CD4-positive, alpha-beta T cell treated with Interleukin-6 for 4 hours (primary cell): ENCODE results near the gene IZUMO2.
"Not testable (repeated sequence)": the region's sequence is repeated elsewhere in the genome, so short reads cannot be mapped to it uniquely, and the experiment has no call there.

Source experiments
- DNase-seq: peaks from one replicate; pipeline ENCODE4 v3.0.0-alpha.2; 2020; ENCODE audit warnings: mixed read lengths

The IZUMO2 gene

DNA sequence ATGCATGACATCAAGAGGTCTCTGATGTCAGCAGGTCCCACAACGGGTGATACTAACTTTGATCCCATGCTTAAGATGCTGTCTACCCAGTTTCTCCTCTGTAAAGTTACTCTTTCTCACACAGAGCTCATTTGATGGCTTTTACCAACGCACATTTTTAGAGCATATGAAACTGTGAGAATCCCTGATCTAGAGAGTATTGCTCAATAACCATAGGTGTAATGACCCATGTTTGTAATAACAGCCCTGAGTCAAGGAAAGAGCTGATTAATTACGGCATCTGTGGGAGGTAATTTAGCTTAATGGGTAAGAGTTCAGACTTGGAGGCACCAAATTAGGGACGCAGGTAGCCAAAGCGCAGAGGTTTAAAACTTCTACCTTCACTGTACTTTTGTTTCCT, 18.0 kb upstream of the IZUMO2 start:
- no peak for DNase-seq

DNA sequence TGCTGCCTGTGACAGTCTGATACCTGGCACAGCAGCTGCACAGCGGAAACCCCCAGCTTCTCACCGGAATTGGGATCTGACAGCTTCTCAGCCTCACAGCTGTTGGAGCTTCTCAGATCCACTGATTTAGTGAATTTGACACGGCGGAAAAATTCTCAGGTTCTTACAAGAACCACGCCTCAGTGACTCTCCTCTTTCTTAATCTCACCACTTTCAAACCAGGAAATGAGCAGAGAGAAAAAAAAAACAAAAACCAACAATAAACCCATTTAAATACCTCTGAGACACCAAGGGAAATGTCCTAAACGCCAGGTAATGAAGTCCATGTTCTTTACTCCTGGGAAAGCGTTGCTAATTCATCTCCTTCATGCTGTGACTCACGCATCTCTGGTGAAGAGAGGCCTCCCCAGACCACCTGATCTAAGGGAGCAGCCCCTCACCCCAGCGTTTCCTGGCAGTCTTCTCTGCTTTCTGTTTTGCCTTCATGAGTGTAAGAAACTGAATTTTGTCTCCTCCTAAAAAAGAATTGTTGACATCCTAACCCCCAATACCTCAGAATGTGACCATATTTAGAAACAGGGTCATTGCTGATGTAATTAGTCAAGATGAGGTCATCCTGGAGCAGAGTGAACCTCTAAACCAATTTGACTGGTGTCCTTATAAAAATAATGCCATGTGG, 15.9 kb upstream of the IZUMO2 start:
- DNase-seq, result no peak

DNA sequence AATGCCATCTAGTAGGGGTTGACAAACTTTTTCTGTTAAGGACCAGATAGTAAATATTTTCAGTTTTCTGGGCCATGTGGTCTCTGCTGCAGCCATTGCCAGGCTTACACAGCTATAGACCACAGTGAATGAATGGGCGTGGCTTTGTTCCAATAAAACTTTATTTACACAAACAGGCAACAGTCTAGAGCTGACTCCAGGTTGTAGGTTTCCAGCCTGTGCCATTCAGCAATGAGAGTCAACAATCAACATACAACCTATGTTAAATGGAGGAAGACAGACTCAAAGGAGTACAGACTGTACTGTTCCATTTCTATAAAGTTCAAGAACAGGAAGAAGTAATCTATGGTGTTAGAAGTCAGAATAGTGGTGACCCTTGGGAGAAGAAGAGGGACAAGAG, 15.2 kb upstream of the IZUMO2 start:
- DNase-seq, result no peak

DNA sequence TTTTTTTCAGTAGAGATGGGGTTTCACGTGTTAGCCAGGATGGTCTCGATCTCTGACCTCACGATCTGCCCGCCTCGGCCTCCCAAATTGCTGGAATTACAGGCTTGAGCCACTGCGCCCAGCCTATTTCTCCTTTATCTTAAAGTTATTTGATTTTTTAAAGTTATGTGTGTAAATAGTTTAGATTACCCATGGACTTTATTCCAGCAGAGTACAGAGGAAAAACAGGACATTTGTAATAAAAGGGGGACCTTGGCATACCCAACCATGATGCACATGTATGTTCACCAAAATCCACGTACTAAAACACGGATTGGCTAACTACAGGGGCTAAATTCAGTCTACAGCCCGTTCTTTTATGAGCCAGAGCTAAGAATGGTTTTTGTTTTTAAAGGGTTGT, 13.7 kb upstream of the IZUMO2 start:
- no peak for DNase-seq

DNA sequence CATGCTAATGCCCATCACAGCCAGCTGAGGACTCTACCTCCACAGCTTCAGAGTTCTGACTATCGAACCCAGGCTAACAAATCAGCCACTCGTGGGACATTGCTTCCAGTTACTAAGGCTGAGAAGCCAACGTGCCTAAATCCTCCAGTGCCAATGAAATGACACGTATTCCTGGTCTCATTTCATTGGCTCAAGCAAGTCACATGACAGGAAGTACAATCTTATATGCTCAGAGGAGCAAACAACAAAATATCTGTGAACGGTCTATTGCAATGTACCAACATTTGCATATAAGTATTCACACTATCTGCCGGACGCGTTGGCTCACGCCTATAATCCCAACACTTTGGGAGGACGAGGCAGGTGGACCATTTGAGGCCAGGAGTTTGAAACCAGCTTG, 12.8 kb upstream of the IZUMO2 start:
- DNase-seq, result no peak

DNA sequence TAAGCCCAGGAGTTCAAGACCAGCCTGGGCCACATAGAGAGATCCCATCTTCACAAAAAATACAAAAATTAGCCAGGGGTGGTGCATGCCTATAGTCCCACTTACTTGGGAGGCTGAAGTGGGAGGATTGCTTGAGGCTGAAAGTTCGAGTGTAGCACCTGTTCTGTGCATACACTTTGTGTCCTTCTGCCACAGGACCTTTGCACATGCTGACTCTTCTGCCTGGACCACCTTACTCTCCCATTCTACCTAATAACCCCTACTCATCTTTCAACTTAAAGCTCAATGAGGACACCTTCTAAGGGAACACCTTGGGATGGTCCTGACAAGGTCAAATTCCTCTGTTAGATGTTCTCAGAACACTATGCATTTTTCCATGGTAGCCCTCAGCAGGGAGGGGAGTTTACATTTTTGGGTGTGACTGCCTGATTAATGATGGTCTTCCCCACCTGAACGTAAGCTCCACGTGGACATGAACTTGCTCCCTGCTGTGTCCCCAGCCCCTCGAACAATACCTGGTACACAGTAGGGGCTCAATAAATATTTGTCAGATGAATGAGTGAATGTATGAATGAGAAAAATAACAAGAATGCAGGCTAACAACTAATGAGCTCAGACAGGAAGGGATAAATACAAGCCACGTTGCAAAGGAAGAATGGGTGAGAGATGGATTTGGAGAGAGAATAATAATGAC, 11.2 kb upstream of the IZUMO2 start:
- DNase-seq, result no peak

DNA sequence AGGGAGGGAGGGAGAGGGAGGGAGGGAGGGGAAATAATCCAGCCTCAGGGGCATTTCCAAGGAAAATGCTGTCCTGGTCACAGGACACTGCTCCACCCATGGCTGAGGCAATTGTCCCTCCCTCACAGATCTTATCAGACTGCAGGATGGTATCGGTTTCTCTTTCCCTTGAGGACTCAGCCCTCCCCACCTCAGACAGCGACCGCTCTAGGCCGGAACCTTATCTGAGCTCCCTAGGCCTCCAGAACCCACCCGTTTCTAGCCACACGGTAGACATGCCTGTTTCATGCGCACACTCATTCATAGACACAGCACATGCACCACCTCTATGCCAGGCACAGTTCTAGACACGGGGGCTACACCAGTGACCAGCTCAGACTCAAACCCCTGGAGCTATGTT, 10.0 kb upstream of the IZUMO2 start:
- no peak for DNase-seq

DNA sequence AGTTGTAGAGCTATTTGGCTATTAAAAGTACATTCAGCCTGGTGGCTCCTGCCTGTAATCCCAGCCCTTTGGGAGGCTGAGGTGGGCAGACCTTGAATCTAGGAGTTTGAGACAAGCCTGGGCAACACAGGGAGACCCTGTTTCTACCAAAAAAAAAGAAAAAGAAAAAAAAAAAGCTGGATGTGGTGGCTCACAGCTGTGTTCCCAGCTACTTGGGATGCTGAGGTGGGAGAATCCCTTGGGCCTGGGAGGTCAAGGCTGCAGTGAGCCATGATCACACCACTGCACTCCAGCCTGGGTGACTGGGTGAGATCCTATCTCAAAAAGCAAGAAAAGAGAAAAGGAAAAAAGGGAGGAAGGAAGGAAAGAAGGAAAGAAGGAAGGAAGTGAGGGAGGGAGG, 9.6 kb upstream of the IZUMO2 start:
- DNase-seq, result no peak

DNA sequence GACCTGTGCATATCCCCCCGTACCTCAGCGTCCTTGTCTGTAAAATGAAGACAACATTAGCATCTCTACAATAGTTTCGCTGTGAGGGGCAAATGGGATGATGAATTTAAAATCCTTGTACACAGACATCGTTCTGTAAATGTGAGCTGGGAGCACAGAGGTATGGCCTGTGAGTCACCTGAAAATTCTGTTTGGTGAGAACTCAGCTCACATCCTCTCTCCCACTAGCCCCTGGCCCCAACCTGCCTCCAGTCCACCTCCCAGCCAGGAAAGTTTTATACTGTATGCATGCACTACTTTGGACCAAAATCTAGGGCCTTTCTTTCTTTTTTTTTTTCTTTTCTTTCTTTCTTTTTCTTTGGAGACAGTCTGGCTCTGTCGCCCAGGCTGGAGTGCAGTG, 8.7 kb upstream of the IZUMO2 start:
- DNase-seq, result no peak

DNA sequence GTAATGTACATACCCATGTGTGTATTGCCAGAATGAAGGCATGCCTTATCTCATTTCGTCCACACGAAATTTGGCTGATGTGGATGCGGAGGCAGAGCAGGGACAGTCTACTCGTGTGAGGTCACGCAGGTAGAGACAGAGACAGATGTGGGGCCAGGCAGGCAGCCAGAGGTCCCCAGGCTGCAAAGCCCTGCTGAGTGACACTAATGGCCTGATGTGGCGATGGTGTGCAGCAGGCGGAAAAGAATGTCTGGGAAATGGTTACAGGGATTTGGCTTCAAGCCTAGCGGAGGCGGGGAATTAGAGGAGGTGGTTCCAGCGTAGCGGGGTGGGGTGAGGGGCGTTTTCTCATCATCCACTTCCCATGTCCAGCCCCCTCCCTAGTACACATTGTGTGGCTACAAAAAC, 4.2 kb upstream of the IZUMO2 start:
- no peak for DNase-seq

DNA sequence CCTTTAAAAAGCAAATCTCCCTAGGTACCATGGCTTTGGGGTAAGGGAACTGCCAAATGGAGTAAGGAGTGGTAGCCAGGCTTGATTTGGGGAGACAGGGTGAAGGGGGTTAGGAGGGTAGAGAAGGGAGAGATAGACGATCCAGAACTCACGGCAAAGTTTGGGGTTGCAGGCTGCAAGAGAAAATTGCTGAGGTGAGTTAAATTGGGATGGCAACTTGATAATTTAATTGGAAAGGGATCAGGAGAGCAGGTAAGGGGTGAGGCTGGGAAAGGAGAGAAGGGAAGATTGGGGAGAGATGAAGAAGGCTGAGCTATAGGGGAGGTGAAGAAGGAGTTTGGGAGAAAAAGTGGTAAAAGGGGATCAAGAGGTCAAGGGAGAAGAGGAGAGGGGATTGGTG, 4.0 kb downstream of the IZUMO2 start:
- no peak for DNase-seq

DNA sequence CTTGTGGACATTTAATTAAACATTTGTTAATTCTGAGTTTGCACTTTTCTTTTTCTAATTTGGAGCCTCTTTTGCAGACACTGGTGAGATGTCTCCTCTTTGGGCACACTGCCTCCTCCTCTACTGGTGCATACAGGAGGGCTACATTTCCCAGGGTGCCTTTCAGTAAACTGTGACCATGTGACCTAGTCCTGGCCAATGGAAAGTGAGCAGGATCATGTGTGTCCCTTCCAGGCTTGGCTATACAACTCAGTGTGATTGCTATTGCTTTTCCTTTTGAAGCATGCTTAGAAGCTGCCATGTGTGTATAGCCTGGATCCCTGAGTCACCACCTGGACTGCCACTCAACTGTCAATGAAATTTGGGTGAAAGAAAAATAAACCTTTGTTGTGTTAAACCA, 4.5 kb downstream of the IZUMO2 start:
- no peak for DNase-seq

DNA sequence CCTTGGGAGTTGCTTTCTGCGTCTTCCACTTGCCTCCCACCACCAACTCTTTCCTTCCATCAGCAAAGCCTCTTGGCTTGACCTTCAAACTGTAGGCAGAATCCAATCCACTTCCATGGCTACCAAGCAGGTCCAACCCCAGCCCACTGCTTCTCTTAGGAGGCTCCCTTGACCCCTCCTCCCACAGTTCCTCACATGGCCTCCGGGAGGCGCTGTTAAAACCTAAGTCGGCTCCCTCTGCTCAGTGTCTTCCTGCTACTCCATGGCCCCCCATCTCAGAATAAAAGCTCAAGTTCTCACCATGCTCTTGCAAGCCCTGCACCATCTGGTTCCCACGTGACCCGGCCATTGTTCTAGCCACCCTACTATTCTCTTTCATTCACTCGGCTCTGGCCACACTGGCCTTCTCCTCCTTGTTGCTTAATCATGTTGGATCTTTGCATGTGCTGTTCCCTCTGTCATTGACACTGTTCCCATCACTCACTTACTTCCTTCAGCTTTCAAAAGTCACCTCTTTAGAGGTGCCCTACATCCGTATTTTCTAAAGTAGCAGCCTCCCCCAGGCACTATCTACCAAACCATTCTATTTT, 7.5 kb downstream of the IZUMO2 start:
- no peak for DNase-seq

DNA sequence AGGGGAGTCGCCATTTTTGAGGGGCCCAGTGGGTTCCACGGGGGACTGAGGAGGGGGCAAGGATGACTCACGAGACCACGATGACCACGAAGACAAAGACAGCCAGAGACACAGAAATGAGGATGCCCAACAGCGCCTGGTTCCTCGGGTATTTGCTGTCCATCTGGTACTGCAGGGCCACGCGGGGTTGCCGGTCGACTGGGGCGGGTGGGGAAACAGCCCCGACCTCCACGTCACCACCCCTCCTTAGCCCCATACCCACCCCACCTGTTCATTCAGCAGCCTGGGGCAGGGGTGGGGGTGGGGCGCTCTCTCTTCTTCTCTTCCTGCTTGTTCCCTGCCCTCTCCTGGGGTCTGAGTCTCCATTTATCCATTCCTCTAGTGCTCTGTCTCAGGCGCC, 8.6 kb downstream of the IZUMO2 start:
- no peak for DNase-seq

DNA sequence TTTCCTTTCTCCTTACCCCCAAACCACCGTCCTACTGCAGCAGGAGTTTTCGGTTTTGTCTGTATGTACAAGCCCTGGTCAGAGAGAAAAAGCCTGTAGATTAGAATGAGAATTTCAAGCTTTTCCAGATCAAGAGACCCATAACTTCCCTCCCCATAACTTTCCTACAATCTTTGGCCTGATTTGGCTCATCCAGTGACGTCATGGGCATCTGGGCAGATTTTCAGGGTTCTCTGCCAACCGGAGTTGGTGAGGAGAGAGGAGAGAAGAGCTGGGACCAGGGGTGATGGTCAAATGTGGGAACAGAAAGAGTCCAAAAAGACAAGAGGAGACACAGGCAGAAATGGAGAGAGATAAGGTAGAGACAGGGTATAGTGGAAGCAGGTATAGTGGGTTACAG, 10.5 kb downstream of the IZUMO2 start:
- no peak for DNase-seq

DNA sequence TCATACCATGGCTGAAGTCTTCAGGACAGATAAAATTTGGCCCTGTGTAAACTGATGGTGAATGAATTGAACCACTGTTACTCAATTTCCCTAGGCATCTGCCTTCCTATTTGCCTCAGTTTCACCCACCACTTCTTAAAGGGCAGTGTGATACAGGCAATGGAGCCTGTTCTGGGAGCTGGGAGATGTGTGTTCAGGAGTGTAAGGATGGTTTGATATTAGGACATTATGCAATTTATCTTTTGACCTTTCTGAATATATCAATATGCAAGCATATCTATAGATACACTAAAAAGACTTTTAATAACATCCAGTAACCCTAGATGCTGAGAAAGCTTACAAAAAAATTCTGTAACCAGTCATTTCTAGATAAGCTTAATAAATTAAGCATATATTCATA, 14.6 kb downstream of the IZUMO2 start:
- no peak for DNase-seq

DNA sequence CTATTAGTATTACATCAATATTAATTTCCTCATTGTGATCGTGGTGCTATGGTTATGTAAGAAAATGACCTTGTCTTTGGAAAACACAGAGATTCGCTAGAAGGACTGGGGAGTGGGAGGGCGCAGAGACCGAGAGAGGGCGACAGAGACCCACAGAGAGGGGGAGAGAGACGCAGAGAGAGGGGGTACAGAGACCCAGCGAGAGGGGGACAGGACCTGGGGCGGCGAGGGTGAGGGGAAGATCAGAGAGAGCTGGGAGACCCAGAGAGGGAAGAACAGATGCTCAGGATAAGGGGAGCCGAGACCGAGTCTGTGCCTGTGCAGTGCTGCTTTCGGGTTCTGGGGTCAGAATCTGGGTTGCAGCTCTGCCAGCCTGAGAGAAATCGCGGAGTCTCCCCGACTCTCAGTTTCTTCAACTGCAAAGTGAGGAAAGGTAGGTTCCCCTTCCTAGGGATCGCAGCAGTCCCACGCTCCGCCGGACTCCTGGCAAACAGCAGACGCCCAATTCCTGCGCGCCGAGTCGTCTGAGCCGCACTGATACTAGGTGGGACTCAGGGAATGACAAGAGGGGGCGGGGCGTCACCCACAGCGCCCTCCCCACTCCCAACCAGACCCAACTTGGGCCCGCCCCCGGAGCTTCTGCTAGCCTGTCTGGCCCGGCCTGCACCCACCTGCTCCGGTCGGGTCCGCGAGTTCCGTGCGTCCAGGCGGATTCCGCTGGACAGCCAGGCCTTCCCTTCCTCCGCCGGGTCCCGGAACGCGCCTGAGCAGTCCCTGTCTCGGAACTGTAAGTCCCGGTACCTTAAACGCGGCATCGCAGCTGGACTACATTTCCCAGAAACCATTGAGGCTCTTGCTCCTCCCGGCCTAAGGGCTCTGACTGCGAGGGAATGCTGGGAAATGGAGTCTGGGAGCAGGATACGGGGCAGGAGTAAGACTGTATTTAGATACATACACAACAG, 15.3 kb downstream of the IZUMO2 start:
- DNase-seq, result peak; percentile 83

DNA sequence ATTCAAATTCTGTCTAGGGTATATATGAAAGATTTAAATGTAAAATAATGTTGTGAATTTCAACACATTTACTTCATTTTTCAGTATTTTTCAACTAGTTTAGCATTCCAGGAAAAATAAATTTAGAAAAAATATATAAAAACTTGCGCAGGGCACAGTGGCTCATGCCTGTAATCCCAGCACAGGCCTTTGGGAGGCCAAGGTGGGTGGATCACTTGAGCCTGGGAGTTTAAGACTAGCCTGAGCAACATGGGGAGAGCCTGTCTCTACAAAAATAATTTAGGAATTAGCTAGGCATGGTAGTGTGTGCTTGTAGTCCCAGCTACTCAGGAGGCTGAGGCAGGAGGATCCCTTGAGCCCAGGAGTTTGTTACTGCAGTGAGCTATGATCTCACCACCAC, 21.2 kb downstream of the IZUMO2 start:
- DNase-seq, result not testable (repeated sequence)

DNA sequence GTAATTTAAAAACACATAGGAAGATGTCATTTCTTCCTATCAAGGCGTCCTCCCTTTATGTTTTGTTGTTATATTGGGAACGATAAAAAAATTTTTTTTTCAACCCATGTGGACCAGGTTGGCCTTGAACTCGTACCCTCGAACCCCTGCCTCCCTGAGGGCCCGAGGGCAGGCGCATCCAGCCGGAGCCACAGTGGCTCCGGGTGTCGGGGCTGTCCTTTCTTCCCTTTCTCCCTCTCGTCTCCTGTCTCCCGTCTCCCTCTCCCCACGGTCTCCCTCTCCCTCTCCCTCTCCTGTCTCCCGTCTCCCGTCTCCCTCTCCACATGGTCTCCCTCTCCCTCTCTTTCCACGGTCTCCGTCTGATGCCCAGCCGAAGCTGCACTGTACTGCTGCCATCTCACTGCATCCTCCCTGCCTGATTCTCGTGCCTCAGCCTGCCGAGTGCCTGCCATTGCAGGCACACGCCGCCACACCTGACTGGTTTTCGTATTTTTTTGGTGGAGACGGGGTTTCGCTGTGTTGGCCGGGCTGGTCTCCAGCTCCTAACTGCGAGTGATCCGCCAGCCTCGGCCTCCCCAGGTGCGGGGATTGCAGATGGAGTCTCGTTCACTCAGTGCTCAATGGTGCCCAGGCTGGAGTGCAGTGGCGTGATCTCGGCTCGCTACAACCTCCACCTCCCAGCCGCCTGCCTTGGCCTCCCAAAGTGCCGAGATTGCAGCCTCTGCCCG, 22.8 kb downstream of the IZUMO2 start:
- not testable (repeated sequence) for DNase-seq

DNA sequence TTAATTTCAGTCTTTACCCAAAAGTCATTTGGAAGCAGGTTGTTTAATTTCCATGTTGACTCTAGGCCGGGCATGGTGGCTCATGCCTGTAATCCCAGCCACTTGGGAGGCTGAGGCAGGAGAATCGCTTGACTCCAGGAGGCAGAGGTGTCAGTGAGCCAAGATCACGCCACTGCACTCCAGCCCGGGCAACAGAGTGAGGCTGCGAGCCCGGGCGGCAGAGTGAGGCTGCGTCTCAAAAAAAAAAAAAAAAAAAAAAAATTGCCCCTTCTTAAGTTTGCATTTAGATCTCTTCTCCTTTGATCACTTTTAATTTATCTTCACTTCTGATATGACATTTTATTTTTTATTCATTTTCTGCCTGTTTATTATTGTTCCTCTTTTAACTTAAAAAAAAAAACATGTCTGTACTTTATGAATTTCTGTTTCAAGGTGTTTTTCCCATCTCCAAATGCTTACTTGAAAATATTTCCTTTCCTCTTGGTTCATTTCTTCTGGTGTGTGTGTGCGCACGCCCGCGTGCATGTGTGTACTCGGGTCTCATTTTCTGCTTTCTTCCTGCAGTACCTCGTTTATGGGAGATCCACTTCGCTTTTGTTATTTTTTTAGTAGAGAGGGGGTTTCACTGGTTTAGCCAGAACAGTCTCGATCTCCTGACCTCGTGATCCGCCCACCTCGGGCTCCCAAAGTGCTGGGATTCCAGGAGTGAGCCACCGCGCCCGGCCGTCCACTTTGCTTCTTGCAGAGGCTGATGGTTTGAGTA, 26.3 kb downstream of the IZUMO2 start:
- not testable (repeated sequence) for DNase-seq

DNA sequence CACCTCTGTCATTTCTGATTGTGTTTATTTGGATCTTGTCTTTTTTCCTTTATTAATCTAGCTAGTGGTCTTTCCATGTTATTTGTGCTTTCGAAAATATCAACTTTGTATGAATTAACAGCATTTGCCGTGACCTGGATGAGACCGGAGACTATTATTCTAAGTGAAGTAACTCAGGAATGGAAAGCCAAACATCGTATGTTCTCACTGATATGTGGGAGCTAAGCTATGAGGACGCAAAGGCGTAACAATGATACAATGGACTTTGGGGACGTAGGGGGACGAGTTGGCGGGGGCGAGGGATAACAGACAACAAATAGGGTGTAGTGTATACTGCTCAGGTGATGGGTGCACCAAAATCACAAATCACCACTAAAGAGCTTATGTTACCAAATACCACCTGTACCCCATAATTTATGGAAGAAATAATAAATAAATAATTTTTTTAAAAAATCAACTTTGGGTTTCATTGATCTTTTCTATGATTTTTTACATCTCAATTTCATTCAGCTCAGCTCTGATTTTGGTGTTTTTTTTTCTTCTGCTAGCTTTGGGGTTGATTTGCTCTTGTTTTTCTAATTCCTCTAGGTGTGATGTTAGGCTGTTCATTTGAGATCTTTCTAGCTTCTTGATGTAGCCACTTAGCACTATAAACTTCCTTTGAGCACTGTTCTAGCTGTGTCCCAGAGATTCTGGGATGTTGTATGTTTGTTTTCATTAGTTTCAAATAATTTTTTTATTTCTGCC, 27.1 kb downstream of the IZUMO2 start:
- not testable (repeated sequence) for DNase-seq
